Neural cell (in vitro differentiated cells): ENCODE measurements around the gene VAPA. TPM values are rescaled to one million over a fixed set of nuclear protein-coding genes. Genes with fewer than 3 reads are reported as not detected.

ENCODE experiments used
- H2AFZ ChIP-seq: fragments of 200-600, 300-800 bp; sonication (generic), shearing (Covaris generic); 2 replicates; pipeline ENCODE4 v1.6.0; 2014; ENCODE audit warnings: low read depth, mild to moderate bottlenecking, antibody characterized with exemption, low read length, moderate library complexity
- H3F3A ChIP-seq: fragments of 200-600 bp; shearing (Covaris generic); 2 replicates; pipeline ENCODE4 v1.6.1; 2016; ENCODE audit warnings: mild to moderate bottlenecking, moderate library complexity, mixed read lengths, antibody characterized with exemption, low read length; ENCODE audit not compliant: insufficient read depth, poor library complexity, severe bottlenecking
- H3K27ac ChIP-seq: fragments of 200-600, 300-800 bp; sonication (generic), shearing (Covaris generic); 2 replicates; pipeline ENCODE4 v1.5.1; 2014; ENCODE audit warnings: mild to moderate bottlenecking, low read length, moderate library complexity
- H3K27me3 ChIP-seq: fragments of 300-800, 200-600 bp; sonication (generic), shearing (Covaris generic); 2 replicates; pipeline ENCODE4 v1.6.0; 2014; ENCODE audit warnings: mild to moderate bottlenecking, low read depth, low read length, moderate library complexity; ENCODE audit not compliant: insufficient read depth
- H3K36me3 ChIP-seq: fragments of 300-800, 200-600 bp; sonication (generic), shearing (Covaris generic); 2 replicates; pipeline ENCODE4 v1.5.1; 2014; ENCODE audit warnings: mild to moderate bottlenecking, antibody characterized with exemption, low read length, moderate library complexity; ENCODE audit not compliant: insufficient read depth
- H3K4me2 ChIP-seq: fragments of 300-800, 200-600 bp; sonication (generic), shearing (Covaris generic); 2 replicates; pipeline ENCODE4 v1.6.0; 2014; ENCODE audit warnings: mild to moderate bottlenecking, low read length
- H3K4me3 ChIP-seq: fragments of 300-800, 200-600 bp; sonication (generic), shearing (Covaris generic); 2 replicates; pipeline ENCODE4 v1.5.1; 2014; ENCODE audit warnings: mild to moderate bottlenecking, low read length, moderate library complexity
- H3K79me2 ChIP-seq: fragments of 200-600 bp; shearing (Covaris generic); replicated peaks from 2 replicates; pipeline ENCODE4 v1.6.0; 2014; ENCODE audit warnings: mild to moderate bottlenecking, low read length, moderate library complexity; ENCODE audit not compliant: insufficient read depth
- H3K9ac ChIP-seq: fragments of 300-800, 200-600 bp; sonication (generic), shearing (Covaris generic); 2 replicates; pipeline ENCODE4 v1.6.1; 2016; ENCODE audit warnings: mild to moderate bottlenecking, low read length, mixed read lengths
- H3K9me2 ChIP-seq: fragments of 200-600 bp; shearing (Covaris generic); 2 replicates; pipeline ENCODE4 v1.6.1; 2016; ENCODE audit warnings: mild to moderate bottlenecking, low read length, mixed read lengths; ENCODE audit not compliant: insufficient read depth
- H3K9me3 ChIP-seq: fragments of 200-600, 300-800 bp; sonication (generic), shearing (Covaris generic); 2 replicates; pipeline ENCODE4 v1.6.1; 2016; ENCODE audit warnings: mild to moderate bottlenecking, mixed run types, low read length, moderate library complexity, mixed read lengths
- H4K20me1 ChIP-seq: fragments of 200-600 bp; shearing (Covaris generic); 2 replicates; pipeline ENCODE4 v1.6.1; 2016; ENCODE audit warnings: mild to moderate bottlenecking, mixed run types; ENCODE audit not compliant: insufficient read depth
- CTCF ChIP-seq: fragments of 450-650 bp; IDR thresholded peaks from 2 replicates; pipeline ENCODE4 v1.5.1; 2014; ENCODE audit warnings: antibody characterized with exemption, mild to moderate bottlenecking, moderate library complexity; ENCODE audit not compliant: poor library complexity, severe bottlenecking
- EP300 ChIP-seq: fragments of 450-650 bp; conservative IDR thresholded peaks from 2 replicates; pipeline ENCODE4 v1.6.1; 2014; ENCODE audit warnings: antibody characterized with exemption, mild to moderate bottlenecking, moderate library complexity; ENCODE audit not compliant: poor library complexity, severe bottlenecking
- EZH2 ChIP-seq: fragments of 200-600, 300-800 bp; shearing (Covaris generic), sonication (generic); IDR thresholded peaks from 2 replicates; pipeline ENCODE4 v1.6.1; 2014; ENCODE audit warnings: antibody characterized with exemption, low read length, borderline replicate concordance, mild to moderate bottlenecking; ENCODE audit not compliant: insufficient read depth, poor library complexity, severe bottlenecking
- MXI1 ChIP-seq: fragments of 450-650 bp; conservative IDR thresholded peaks from 2 replicates; pipeline ENCODE4 v1.6.1; 2014; ENCODE audit warnings: antibody characterized with exemption, mild to moderate bottlenecking; ENCODE audit not compliant: poor library complexity, severe bottlenecking
- POLR2AphosphoS5 ChIP-seq: IDR thresholded peaks from 2 replicates; pipeline ENCODE4 v1.6.1; 2012
- RAD21 ChIP-seq: fragments of 450-650 bp; conservative IDR thresholded peaks from 2 replicates; pipeline ENCODE4 v1.6.1; 2014; ENCODE audit warnings: antibody characterized with exemption, mild to moderate bottlenecking, moderate library complexity
- REST ChIP-seq: IDR thresholded peaks from 2 replicates; pipeline ENCODE4 v1.6.1; 2012; ENCODE audit warnings: borderline replicate concordance
- SMC3 ChIP-seq: fragments of 450-650 bp; conservative IDR thresholded peaks from 2 replicates; pipeline ENCODE4 v1.6.1; 2014; ENCODE audit warnings: antibody characterized with exemption, mild to moderate bottlenecking, moderate library complexity; ENCODE audit not compliant: poor library complexity
- TAF1 ChIP-seq: IDR thresholded peaks from 2 replicates; pipeline ENCODE4 v1.6.1; 2012; ENCODE audit warnings: low read depth
- polyA plus RNA-seq: library from polyadenylated mRNA; depleted of rRNA; stranded (reverse); fragments of >200 nt; gene quantifications from 2 replicates; pipeline ENCODE4 v1.2.3, GENCODE V29; 2014

VAPA gene
- polyA plus RNA-seq, 1 donor from 2014 or later, result 317 TPM

DNA sequence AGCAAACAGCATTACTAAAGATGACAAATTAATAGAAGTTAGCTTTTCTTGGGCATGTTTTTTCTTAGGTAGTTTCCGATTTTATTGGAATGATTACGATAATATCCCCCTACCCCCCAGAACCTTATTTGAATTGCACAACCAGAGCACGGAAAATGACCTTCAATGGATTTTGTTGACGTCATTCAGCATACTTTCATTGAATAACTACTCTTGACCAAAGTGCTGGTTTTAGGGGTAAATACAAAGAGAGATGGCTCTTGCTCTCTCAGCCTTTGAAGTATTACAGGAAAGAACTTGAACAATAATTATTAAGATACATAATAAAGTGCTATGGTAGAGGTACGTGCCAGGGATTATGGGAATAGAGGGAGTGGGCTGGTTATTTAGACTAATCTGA is 36.0 kb downstream of the VAPA start:
- H4K20me1 ChIP-seq, result peaks cover 2% of the 10 kb centered on the region
- no peak overlapping the region for H3K4me3 ChIP-seq
- H3F3A ChIP-seq, result no peaks in the 10 kb centered on the region
- no peaks in the 10 kb centered on the region for H3K9me2 ChIP-seq
- peaks cover 9% of the 10 kb centered on the region for H3K79me2 ChIP-seq
- TF ChIP-seq REST (no peak), CTCF (no peak), MXI1 (no peak), EZH2 (no peak), RAD21 (no peak), POLR2AphosphoS5 (no peak), EP300 (no peak), TAF1 (no peak), SMC3 (no peak)
- no peak overlapping the region for H3K27ac ChIP-seq
- no peaks in the 10 kb centered on the region for H3K9me3 ChIP-seq
- no peak overlapping the region for H3K9ac ChIP-seq
- H3K27me3 ChIP-seq, result no peaks in the 10 kb centered on the region
- no peak overlapping the region for H3K4me2 ChIP-seq
- peaks cover 13% of the 10 kb centered on the region for H3K36me3 ChIP-seq
- H2AFZ ChIP-seq, result no peak overlapping the region

DNA sequence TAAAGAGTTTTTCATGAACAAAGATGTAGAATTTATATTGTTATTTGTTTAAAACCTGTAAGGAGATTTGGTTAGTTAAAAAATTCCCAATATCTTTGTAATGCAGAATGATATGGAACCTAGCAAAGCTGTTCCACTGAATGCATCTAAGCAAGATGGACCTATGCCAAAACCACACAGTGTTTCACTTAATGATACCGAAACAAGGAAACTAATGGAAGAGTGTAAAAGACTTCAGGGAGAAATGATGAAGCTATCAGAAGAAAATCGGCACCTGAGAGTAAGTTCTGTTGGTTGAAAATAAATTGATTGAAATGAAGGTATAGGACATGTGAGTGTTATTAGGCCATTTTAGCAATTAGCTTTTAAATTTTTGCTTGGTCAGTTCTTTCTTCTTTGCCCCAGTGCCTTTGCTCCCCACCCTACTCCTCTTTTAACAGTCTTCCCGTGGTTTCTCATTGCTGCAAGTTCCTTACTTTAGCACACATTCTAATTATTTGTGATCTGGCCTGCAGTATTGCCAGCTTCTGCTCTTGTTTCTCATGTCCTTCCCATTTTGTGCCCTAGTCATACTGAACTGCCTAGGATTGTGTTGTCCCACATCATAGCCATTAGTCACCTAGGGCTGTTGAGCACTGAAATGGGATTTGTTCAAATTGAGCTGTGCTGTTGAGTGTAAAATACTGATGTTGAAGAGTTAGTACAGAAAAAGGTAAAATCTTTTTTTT is 36.6 kb downstream of the VAPA start:
- Histone ChIP-seq H3K27ac (no peak overlapping the region), H2AFZ (no peak overlapping the region), H3K9ac (no peak overlapping the region), H3K9me2 (no peaks in the 10 kb centered on the region), H3K36me3 (peaks cover 13% of the 10 kb centered on the region), H3K4me3 (no peak overlapping the region), H3F3A (no peaks in the 10 kb centered on the region), H3K4me2 (no peak overlapping the region), H3K9me3 (no peaks in the 10 kb centered on the region), H3K27me3 (no peaks in the 10 kb centered on the region), H3K79me2 (peaks cover 9% of the 10 kb centered on the region), H4K20me1 (peaks cover 2% of the 10 kb centered on the region)
- TF ChIP-seq SMC3 (no peak), RAD21 (no peak), POLR2AphosphoS5 (no peak), EZH2 (no peak), CTCF (no peak), REST (no peak), EP300 (no peak), TAF1 (no peak), MXI1 (no peak)
